ENCODE data around the gene EIF3K. TPM values are rescaled to one million over a fixed set of nuclear protein-coding genes. Genes with fewer than 3 reads are reported as not detected.
"Not testable (repeated sequence)": the region's sequence is repeated elsewhere in the genome, so short reads cannot be mapped to it uniquely, and the experiment has no call there.

EIF3K gene
- total RNA-seq, 2 donors from 2014 or later = 282 to 320 TPM

- H3K36me3 Mint-ChIP-seq (ENCODE audit: low read depth); H3K27me3 Mint-ChIP-seq; H3K9me3 ChIP-seq (ENCODE audit: control insufficient read depth, low read length, poor library complexity, severe bottlenecking); DNase-seq; H3K4me3 Mint-ChIP-seq; ATAC-seq: not testable (repeated sequence)
- peaks cover 19% of the 10 kb centered on the region for H3K4me1 Mint-ChIP-seq
- peak overlapping the region; percentile 77 for H3K27ac Mint-ChIP-seq
Observed at GRCh38 chr19:38631301-38631700, 12.3 kb downstream of the EIF3K start.

GRCh38 chr19:38631811-38632475, 13.0 kb downstream of the EIF3K start:
- H3K4me1 Mint-ChIP-seq = peaks cover 19% of the 10 kb centered on the region
- not testable (repeated sequence) for DNase-seq; H3K27me3 Mint-ChIP-seq; H3K36me3 Mint-ChIP-seq (ENCODE audit: low read depth); ATAC-seq; H3K9me3 ChIP-seq (ENCODE audit: control insufficient read depth, low read length, poor library complexity, severe bottlenecking); H3K4me3 Mint-ChIP-seq
- peak overlapping the region; percentile 77 for H3K27ac Mint-ChIP-seq

GRCh38 chr19:38632476-38633213, 13.7 kb downstream of the EIF3K start:
- H3K36me3 Mint-ChIP-seq (ENCODE audit: low read depth) = peaks cover 7% of the 10 kb centered on the region
- no peak for DNase-seq
- H3K27ac Mint-ChIP-seq = peak overlapping the region; percentile 53
- H3K4me3 Mint-ChIP-seq = no peak overlapping the region
- no peaks in the 10 kb centered on the region for H3K27me3 Mint-ChIP-seq
- peaks cover 21% of the 10 kb centered on the region for H3K4me1 Mint-ChIP-seq
- H3K9me3 ChIP-seq (ENCODE audit: control insufficient read depth, low read length, poor library complexity, severe bottlenecking) = no peaks in the 10 kb centered on the region
- no peak for ATAC-seq

- DNase-seq (peak; percentile 57 to 67 (median 61)), ATAC-seq (peak; percentile 29)
- H3K4me3 Mint-ChIP-seq = peak overlapping the region; percentile 55
- peaks cover 19% of the 10 kb centered on the region for H3K4me1 Mint-ChIP-seq
- peaks cover 7% of the 10 kb centered on the region for H3K36me3 Mint-ChIP-seq (ENCODE audit: low read depth)
- peak overlapping the region; percentile 65 for H3K27ac Mint-ChIP-seq
- no peaks in the 10 kb centered on the region for H3K27me3 Mint-ChIP-seq
- no peaks in the 10 kb centered on the region for H3K9me3 ChIP-seq (ENCODE audit: control insufficient read depth, low read length, poor library complexity, severe bottlenecking)
Observed at GRCh38 chr19:38634757-38635482, 15.9 kb downstream of the EIF3K start.

GRCh38 chr19:38635483-38636399, 16.8 kb downstream of the EIF3K start:
- no peaks in the 10 kb centered on the region for H3K9me3 ChIP-seq (ENCODE audit: control insufficient read depth, low read length, poor library complexity, severe bottlenecking)
- DNase-seq (no peak), ATAC-seq (no peak)
- Mint-ChIP-seq H3K27me3 (no peaks in the 10 kb centered on the region), H3K4me3 (peak overlapping the region; percentile 28), H3K36me3 (ENCODE audit: low read depth) (peaks cover 7% of the 10 kb centered on the region), H3K27ac (peak overlapping the region; percentile 86), H3K4me1 (peaks cover 19% of the 10 kb centered on the region)

GRCh38 chr19:38638461-38638860, 19.5 kb downstream of the EIF3K start:
- H3K4me3 Mint-ChIP-seq = no peak overlapping the region
- H3K27ac Mint-ChIP-seq = no peak overlapping the region
- H3K36me3 Mint-ChIP-seq (ENCODE audit: low read depth) = peaks cover 4% of the 10 kb centered on the region
- H3K4me1 Mint-ChIP-seq = peaks cover 17% of the 10 kb centered on the region
- H3K27me3 Mint-ChIP-seq = no peaks in the 10 kb centered on the region
- ATAC-seq (no peak), DNase-seq (no peak)
- no peaks in the 10 kb centered on the region for H3K9me3 ChIP-seq (ENCODE audit: control insufficient read depth, low read length, poor library complexity, severe bottlenecking)

GRCh38 chr19:38639679-38640078, 20.7 kb downstream of the EIF3K start:
- Mint-ChIP-seq H3K4me1 (peaks cover 14% of the 10 kb centered on the region), H3K27ac (no peak overlapping the region), H3K27me3 (no peaks in the 10 kb centered on the region), H3K4me3 (no peak overlapping the region), H3K36me3 (ENCODE audit: low read depth) (peaks cover 1% of the 10 kb centered on the region)
- no peak for ATAC-seq
- no peak for DNase-seq
- no peaks in the 10 kb centered on the region for H3K9me3 ChIP-seq (ENCODE audit: control insufficient read depth, low read length, poor library complexity, severe bottlenecking)

- Mint-ChIP-seq H3K36me3 (ENCODE audit: low read depth) (no peaks in the 10 kb centered on the region), H3K27me3 (no peaks in the 10 kb centered on the region), H3K4me1 (peaks cover 14% of the 10 kb centered on the region), H3K27ac (no peak overlapping the region), H3K4me3 (no peak overlapping the region)
- H3K9me3 ChIP-seq (ENCODE audit: control insufficient read depth, low read length, poor library complexity, severe bottlenecking) = no peaks in the 10 kb centered on the region
- ATAC-seq = no peak
- no peak for DNase-seq
Observed at GRCh38 chr19:38640368-38640767, 21.4 kb downstream of the EIF3K start.

GRCh38 chr19:38642176-38642575, 23.2 kb downstream of the EIF3K start:
- ATAC-seq (no peak), DNase-seq (no peak)
- Mint-ChIP-seq H3K27ac (no peak overlapping the region), H3K4me1 (peaks cover 6% of the 10 kb centered on the region), H3K27me3 (no peaks in the 10 kb centered on the region), H3K36me3 (ENCODE audit: low read depth) (no peaks in the 10 kb centered on the region), H3K4me3 (no peak overlapping the region)
- no peaks in the 10 kb centered on the region for H3K9me3 ChIP-seq (ENCODE audit: control insufficient read depth, low read length, poor library complexity, severe bottlenecking)

- Mint-ChIP-seq H3K4me1 (peaks cover 25% of the 10 kb centered on the region), H3K36me3 (ENCODE audit: low read depth) (peaks cover 11% of the 10 kb centered on the region), H3K4me3 (no peak overlapping the region), H3K27ac (no peak overlapping the region), H3K27me3 (no peaks in the 10 kb centered on the region)
- H3K9me3 ChIP-seq (ENCODE audit: control insufficient read depth, low read length, poor library complexity, severe bottlenecking) = peaks cover 2% of the 10 kb centered on the region
- DNase-seq = no peak
- ATAC-seq = no peak
Observed at GRCh38 chr19:38644719-38645118, 25.7 kb downstream of the EIF3K start.

GRCh38 chr19:38647368-38647965, 28.5 kb downstream of the EIF3K start, which contains the start of gene ACTN4:
TSS of gene ACTN4 (plus strand) at chr19:38647649. CDS start at chr19:38647746, 97 bp downstream.
- Mint-ChIP-seq H3K4me3 (peak within 1 kb of the TSS; percentile 100), H3K4me1 (peaks cover 34% of the 10 kb centered on the region), H3K36me3 (ENCODE audit: low read depth) (peaks cover 11% of the 10 kb centered on the region), H3K27me3 (no peaks in the 10 kb centered on the region), H3K27ac (peak within 1 kb of the TSS; percentile 96)
- H3K9me3 ChIP-seq (ENCODE audit: control insufficient read depth, low read length, poor library complexity, severe bottlenecking) = peaks cover 2% of the 10 kb centered on the region
- DNase-seq (peak; percentile 100), ATAC-seq (peak; percentile 94)
